Hair follicle dermal papilla cell (primary cell): ENCODE results near the gene TMEM30A. TPM values are rescaled to one million over a fixed set of nuclear protein-coding genes. Genes with fewer than 3 reads are reported as not detected.

ENCODE experiments used
- total RNA-seq: library from RNA; depleted of rRNA; stranded (reverse); fragments of >200 nt; gene quantifications from 2 replicates; pipeline ENCODE4 v1.2.3, GENCODE V29; 2012

The TMEM30A gene
- total RNA-seq = 140 and 155 TPM in 2 replicates

GRCh38 chr6:75284632-75285282 lies at the start of gene TMEM30A:
TMEM30A (minus strand) TSS chr6:75284792; CDS start chr6:75284638, 154 bp downstream.

GRCh38 chr6:75243333-75244062 lies 41.1 kb downstream of the TMEM30A start, which contains the start of gene COX7A2:
COX7A2 (minus strand) TSS chr6:75243801; CDS start chr6:75243734, 67 bp downstream.

GRCh38 chr6:75205776-75206575 lies 78.6 kb downstream of the TMEM30A start, which contains the start of gene COL12A1:
COL12A1 (minus strand) TSS chr6:75206053; CDS start chr6:75202792, 3,261 bp downstream.

Other genes starting within 250 kb of the TMEM30A start
- 1,804 and 2,318 TPM in 2 replicates for gene COL12A1, start 78.7 kb downstream of the TMEM30A start, total RNA-seq
- gene COX7A2, start 41.0 kb downstream of the TMEM30A start, total RNA-seq = 40.1 and 246 TPM in 2 replicates
- 0.97 and 2.9 TPM in 2 replicates for gene FILIP1, start 209.0 kb upstream of the TMEM30A start, total RNA-seq